Memory B cell (primary cell): ENCODE data around the gene MED15.
"Not testable (repeated sequence)": the region's sequence is repeated elsewhere in the genome, so short reads cannot be mapped to it uniquely, and the experiment has no call there.

ENCODE experiments used
- ATAC-seq: fragments of 150-1000 bp; cut with Tn5 transposase; 2 replicates; pipeline ENCODE4 v1.10.0; 2021; ENCODE audit warnings: low read depth, mild to moderate bottlenecking, moderate library complexity
- DNase-seq, 2 donors: peaks; one replicate each; pipeline ENCODE4 v3.0.0; 2022; ENCODE audit warnings: low spot score in 2 of 2
- H3K27ac Mint-ChIP-seq: one replicate; pipeline ENCODE4 v1.8.0; 2022; ENCODE audit warnings: mild to moderate bottlenecking, moderate library complexity, mixed read lengths
- H3K27me3 Mint-ChIP-seq: one replicate; pipeline ENCODE4 v1.8.0; 2022; ENCODE audit warnings: mixed read lengths
- H3K36me3 Mint-ChIP-seq: one replicate; pipeline ENCODE4 v1.8.0; 2022; ENCODE audit warnings: mild to moderate bottlenecking, mixed read lengths
- H3K4me1 Mint-ChIP-seq: one replicate; pipeline ENCODE4 v1.8.0; 2022; ENCODE audit warnings: mixed read lengths
- H3K4me3 Mint-ChIP-seq: one replicate; pipeline ENCODE4 v1.8.0; 2022; ENCODE audit warnings: mild to moderate bottlenecking, moderate library complexity, mixed read lengths
- H3K9me3 Mint-ChIP-seq: one replicate; pipeline ENCODE4 v1.8.0; 2022; ENCODE audit warnings: mixed read lengths

Gene MED15

DNA sequence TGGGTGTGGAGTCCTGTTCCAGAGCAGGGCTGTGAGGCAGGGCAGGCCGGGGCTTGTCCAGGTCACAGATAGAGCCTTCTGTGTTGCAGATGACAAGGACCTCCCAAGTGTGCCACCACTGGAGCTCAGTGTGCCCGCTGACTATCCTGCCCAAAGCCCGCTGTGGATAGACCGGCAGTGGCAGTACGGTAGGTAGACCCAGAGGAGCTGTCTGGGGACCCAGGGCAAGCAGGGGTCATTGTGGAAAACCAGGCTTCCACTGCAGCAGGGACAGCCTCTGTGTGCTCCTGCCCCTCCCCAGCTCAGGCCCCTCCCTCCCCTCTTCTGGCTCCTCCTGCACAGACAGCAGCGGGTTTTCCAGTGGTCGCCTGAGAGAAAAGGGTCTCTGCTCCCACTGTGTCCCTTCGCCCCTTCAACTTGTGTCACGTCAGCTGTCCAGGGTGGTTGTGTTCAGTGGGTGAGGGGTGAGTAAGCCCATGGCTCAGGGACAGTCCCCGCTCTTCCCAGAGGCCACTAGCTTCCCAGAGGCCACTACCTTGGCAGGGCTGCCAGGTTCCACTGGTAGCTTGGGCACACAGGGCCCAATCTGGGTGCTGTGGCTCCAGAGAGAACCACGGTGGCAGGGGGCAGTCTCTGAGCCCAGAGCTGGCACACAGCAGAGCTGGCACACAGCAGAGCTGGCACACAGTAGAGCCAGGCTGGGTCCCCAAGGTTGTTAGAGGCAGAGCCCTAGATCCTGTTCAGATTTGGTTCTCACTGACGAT is 78.4 kb downstream of the MED15 start:
- no peaks in the 10 kb centered on the region for H3K9me3 Mint-ChIP-seq
- H3K4me1 Mint-ChIP-seq: no peaks in the 10 kb centered on the region
- H3K27me3 Mint-ChIP-seq: no peaks in the 10 kb centered on the region
- H3K4me3 Mint-ChIP-seq: no peak overlapping the region
- H3K36me3 Mint-ChIP-seq: peaks cover 17% of the 10 kb centered on the region
- DNase-seq: no peak
- no peak for ATAC-seq
- no peak overlapping the region for H3K27ac Mint-ChIP-seq

GRCh38 chr22:20586403-20586745 is 79.0 kb downstream of the MED15 start:
- no peaks in the 10 kb centered on the region for H3K4me1 Mint-ChIP-seq
- no peaks in the 10 kb centered on the region for H3K9me3 Mint-ChIP-seq
- H3K27me3 Mint-ChIP-seq: no peaks in the 10 kb centered on the region
- DNase-seq: no peak
- H3K36me3 Mint-ChIP-seq: peaks cover 17% of the 10 kb centered on the region
- H3K27ac Mint-ChIP-seq: no peak overlapping the region
- no peak overlapping the region for H3K4me3 Mint-ChIP-seq
- no peak for ATAC-seq

DNA sequence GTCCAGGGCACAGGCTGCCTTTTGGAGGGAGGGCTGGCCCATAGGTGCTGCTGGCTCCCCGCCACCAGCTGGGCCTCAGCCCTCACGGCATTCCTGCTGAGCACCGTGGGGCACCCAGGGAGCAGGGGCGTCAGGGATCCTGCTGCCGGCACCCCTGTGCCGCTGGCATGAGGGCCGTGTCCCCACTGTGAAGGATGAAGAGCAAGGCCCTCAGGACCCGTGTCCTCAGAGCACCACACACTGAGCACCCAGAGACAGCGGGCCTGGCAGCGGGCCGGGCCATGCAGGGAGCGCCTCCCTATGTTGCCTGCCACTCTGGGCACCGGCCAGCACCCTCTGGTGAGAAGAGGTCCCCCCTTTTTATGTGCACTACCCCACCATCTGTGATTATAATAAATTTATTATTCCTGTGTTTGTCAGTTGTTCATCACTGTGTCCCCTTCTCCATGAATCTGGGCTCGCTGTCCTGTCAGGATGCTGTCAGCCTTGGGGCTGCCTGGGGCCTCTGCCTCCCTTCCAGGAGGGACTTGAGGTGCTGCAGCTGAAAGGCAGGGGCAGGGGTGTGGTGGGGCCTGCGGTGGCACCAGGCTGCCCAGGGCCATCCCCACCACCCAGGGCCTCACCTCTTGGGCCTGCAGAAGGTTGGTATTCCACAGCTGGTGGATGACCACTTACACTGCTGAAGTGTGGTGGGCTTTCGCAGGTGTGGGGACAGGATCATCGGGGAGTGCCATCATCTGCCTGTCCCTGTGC is 80.0 kb downstream of the MED15 start:
- ATAC-seq (no peak), DNase-seq (no peak)
- H3K4me3 Mint-ChIP-seq: no peak overlapping the region
- peaks cover 17% of the 10 kb centered on the region for H3K36me3 Mint-ChIP-seq
- no peak overlapping the region for H3K27ac Mint-ChIP-seq
- no peaks in the 10 kb centered on the region for H3K27me3 Mint-ChIP-seq
- no peaks in the 10 kb centered on the region for H3K4me1 Mint-ChIP-seq
- no peaks in the 10 kb centered on the region for H3K9me3 Mint-ChIP-seq

GRCh38 chr22:20588092-20588842 is 80.9 kb downstream of the MED15 start:
- H3K27me3 Mint-ChIP-seq: no peaks in the 10 kb centered on the region
- DNase-seq (no peak), ATAC-seq (no peak)
- H3K4me1 Mint-ChIP-seq: no peaks in the 10 kb centered on the region
- no peak overlapping the region for H3K27ac Mint-ChIP-seq
- H3K36me3 Mint-ChIP-seq: peaks cover 15% of the 10 kb centered on the region
- H3K4me3 Mint-ChIP-seq: no peak overlapping the region
- H3K9me3 Mint-ChIP-seq: no peaks in the 10 kb centered on the region

GRCh38 chr22:20588843-20589581 is 81.6 kb downstream of the MED15 start:
- no peak for ATAC-seq
- H3K36me3 Mint-ChIP-seq: peaks cover 12% of the 10 kb centered on the region

DNA sequence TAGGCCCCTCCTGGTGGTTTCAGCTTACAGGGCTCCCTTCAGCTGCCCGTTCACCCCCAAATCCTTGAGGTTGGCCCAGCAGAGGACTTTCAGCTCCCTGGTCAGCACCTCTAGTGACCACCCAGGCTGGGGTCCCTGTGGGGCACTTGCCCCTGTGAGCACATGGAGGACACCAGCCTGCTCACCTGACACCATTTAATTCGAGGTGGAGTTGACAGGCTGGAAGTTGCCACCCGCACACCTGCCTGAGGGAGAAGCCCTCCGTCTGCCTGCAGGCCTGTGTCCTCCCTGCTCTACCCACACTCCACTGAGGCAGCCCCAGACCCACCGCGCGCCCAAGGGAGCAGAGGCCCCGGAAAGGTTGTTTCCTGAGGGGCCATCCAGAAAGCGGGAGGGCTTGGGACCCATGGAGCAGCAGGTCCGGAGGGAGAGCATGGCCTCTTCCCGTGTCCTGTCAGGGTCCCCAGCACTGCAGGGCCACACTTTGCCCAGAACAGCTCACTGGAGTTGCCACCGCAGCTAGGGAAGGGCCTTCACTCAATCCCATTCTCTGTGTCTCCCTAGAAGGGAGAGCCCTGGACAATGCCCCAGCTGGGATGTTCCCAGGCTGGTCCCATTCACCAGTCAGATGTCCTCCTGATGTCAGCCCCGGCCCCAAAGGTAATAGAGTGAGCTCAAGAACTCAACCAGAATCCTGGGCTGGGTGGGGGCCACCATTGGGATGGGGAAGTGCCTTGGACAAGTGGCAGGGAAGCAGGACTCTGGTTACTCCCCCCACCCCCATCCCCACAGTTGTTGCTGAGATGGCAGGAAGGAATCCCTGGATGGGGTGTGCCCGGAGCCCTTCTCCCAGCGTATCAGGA is 82.4 kb downstream of the MED15 start:
- ATAC-seq (no peak), DNase-seq (no peak)
- Mint-ChIP-seq H3K9me3 (no peaks in the 10 kb centered on the region), H3K27me3 (no peaks in the 10 kb centered on the region), H3K4me1 (no peaks in the 10 kb centered on the region), H3K36me3 (peaks cover 5% of the 10 kb centered on the region), H3K4me3 (no peak overlapping the region), H3K27ac (no peak overlapping the region)

More at GRCh38 chr22:20588843-20589581, 81.6 kb downstream of the MED15 start:
- H3K4me1 Mint-ChIP-seq: no peaks in the 10 kb centered on the region
- H3K27me3 Mint-ChIP-seq: no peaks in the 10 kb centered on the region
- H3K9me3 Mint-ChIP-seq: no peaks in the 10 kb centered on the region
- no peak overlapping the region for H3K4me3 Mint-ChIP-seq
- no peak overlapping the region for H3K27ac Mint-ChIP-seq
- DNase-seq: no peak

GRCh38 chr22:20590477-20591294 is 83.3 kb downstream of the MED15 start:
- no peak for ATAC-seq
- H3K27ac Mint-ChIP-seq: no peak overlapping the region

GRCh38 chr22:20591295-20591645 is 83.9 kb downstream of the MED15 start:
- H3K27me3 Mint-ChIP-seq: no peaks in the 10 kb centered on the region
- H3K27ac Mint-ChIP-seq: no peak overlapping the region
- DNase-seq (no peak), ATAC-seq (no peak)
- H3K4me3 Mint-ChIP-seq: no peak overlapping the region
- H3K9me3 Mint-ChIP-seq: no peaks in the 10 kb centered on the region
- peaks cover 2% of the 10 kb centered on the region for H3K36me3 Mint-ChIP-seq
- no peaks in the 10 kb centered on the region for H3K4me1 Mint-ChIP-seq

More at GRCh38 chr22:20590477-20591294, 83.3 kb downstream of the MED15 start:
- H3K4me1 Mint-ChIP-seq: no peaks in the 10 kb centered on the region
- H3K9me3 Mint-ChIP-seq: no peaks in the 10 kb centered on the region
- H3K36me3 Mint-ChIP-seq: peaks cover 2% of the 10 kb centered on the region
- no peak overlapping the region for H3K4me3 Mint-ChIP-seq
- H3K27me3 Mint-ChIP-seq: no peaks in the 10 kb centered on the region
- no peak for DNase-seq

DNA sequence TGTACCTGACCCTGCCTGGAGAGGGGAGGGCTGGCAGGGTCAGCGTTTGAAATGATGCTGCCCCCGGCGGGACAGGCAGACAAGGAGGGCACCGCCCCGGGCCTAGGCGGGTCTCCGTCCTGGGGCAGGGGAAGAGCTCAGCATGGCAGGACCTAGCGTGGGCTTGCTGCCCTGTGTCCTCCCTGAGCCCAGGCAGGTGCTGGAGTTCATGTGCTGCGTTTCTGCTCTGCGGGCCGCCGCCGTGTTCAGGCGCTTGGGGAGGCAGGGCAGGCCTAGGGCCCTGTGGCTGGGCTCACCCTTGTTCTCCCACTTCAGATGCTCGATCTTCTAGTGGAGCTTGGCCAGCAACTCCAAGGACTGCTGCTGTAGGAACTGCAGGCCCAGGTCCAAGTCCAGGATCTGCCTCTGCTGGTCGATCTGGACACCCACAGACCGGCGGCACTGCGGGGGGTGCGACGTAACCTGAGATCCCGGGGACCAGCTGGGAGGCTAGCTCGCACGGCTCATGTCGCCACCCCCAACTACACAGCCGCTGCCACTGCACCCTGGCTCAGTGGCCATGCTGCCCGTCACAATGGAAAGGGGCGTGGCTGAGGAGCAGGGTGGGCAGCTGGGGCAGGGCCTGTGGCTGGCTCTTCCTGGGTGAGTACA is 84.4 kb downstream of the MED15 start:
- DNase-seq (no peak), ATAC-seq (no peak)
- Mint-ChIP-seq H3K27me3 (no peaks in the 10 kb centered on the region), H3K27ac (no peak overlapping the region), H3K36me3 (no peaks in the 10 kb centered on the region), H3K9me3 (no peaks in the 10 kb centered on the region), H3K4me1 (no peaks in the 10 kb centered on the region), H3K4me3 (no peak overlapping the region)

GRCh38 chr22:20594038-20594437 is 86.6 kb downstream of the MED15 start:
- H3K4me1 Mint-ChIP-seq, H3K27me3 Mint-ChIP-seq, H3K9me3 Mint-ChIP-seq, H3K27ac Mint-ChIP-seq, ATAC-seq, H3K4me3 Mint-ChIP-seq, H3K36me3 Mint-ChIP-seq, DNase-seq: not testable (repeated sequence)

GRCh38 chr22:20594486-20594885 is 87.1 kb downstream of the MED15 start:
- H3K9me3 Mint-ChIP-seq, H3K27ac Mint-ChIP-seq, DNase-seq, H3K4me3 Mint-ChIP-seq, H3K36me3 Mint-ChIP-seq, ATAC-seq, H3K27me3 Mint-ChIP-seq, H3K4me1 Mint-ChIP-seq: not testable (repeated sequence)

DNA sequence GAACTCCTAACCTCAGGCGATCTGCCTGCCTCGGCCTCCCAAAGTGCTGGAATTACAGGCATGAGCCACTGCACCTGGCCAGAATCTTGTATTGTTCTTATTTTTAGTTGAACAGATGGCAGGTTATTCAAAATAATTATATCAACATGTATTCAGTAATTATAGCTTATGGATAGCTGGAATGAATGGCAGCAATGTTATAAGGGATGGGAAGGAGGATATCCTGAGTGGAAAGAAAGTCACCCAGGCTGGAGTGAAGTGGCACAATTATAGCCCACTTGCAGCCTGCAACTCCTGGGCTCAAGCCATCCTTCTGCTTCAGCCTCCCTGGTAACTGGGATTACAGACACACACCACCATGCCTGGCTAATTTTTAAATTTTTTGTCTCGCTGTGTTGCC is 88.1 kb downstream of the MED15 start:
- ATAC-seq: no peak
- H3K27ac Mint-ChIP-seq: no peak overlapping the region
- H3K27me3 Mint-ChIP-seq: peaks cover 4% of the 10 kb centered on the region
- no peak overlapping the region for H3K4me3 Mint-ChIP-seq
- no peak for DNase-seq
- H3K36me3 Mint-ChIP-seq: no peaks in the 10 kb centered on the region
- no peaks in the 10 kb centered on the region for H3K9me3 Mint-ChIP-seq
- no peaks in the 10 kb centered on the region for H3K4me1 Mint-ChIP-seq
